GM18498 (cell line): Measurements from ENCODE around the gene SLC2A9.

Source experiments
- ATAC-seq: cut with Tn5 transposase; IDR thresholded peaks from one replicate; pipeline ENCODE4 v1.9.1; 2021; ENCODE audit warnings: mild to moderate bottlenecking, moderate library complexity; ENCODE audit not compliant: unreplicated experiment

SLC2A9 gene

GRCh38 chr4:9898596-9899305 is 122.5 kb downstream of the SLC2A9 start:
- ATAC-seq = no peak

DNA sequence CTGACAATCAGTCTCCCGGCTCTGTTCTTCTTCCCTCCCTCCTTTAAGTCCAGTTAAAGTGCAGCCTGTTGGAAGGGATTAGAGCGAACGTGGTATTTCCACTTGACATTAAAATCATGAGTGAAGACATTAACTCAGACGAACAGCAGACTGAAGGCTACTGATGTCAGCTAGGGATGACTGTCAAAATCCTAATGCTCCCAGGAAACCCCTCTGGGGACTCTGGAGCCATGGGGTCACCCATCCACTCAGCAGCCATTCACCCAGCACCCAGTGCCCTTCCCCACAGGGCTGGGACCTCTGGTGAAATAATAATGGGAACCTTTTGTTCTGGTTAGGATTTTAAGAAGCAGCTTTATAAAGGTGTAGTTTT is 126.0 kb downstream of the SLC2A9 start:
- ATAC-seq = no peak

GRCh38 chr4:9894644-9895332 is 126.5 kb downstream of the SLC2A9 start:
- ATAC-seq = no peak

GRCh38 chr4:9893329-9894108 is 127.8 kb downstream of the SLC2A9 start:
- no peak for ATAC-seq

GRCh38 chr4:9891740-9892139 is 129.6 kb downstream of the SLC2A9 start:
- no peak for ATAC-seq

GRCh38 chr4:9891056-9891455 is 130.2 kb downstream of the SLC2A9 start:
- no peak for ATAC-seq

GRCh38 chr4:9889306-9889705 is 132.0 kb downstream of the SLC2A9 start:
- no peak for ATAC-seq

DNA sequence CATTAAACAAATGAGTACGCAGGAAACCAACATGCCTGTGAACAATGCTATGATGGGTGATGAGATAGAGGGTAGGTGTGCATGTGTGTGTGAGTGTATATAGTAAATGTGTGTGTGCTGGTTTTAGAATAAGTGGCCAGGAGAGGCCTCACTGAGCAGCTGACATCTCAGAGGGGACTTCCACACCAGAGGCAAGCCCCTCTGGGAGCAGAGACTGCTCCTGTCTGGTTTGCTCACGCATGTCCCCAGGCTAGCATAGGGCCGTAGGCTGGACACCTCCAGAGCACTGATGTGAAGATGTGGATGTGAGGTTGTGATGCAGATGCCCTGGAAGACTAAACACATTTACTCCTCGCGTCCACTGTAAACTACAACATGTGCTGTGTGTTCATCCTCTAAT is 135.3 kb downstream of the SLC2A9 start:
- ATAC-seq = no peak

- no peak for ATAC-seq
Observed at GRCh38 chr4:9880406-9881197, 140.7 kb downstream of the SLC2A9 start.

- no peak for ATAC-seq
Observed at GRCh38 chr4:9877123-9877522, 144.2 kb downstream of the SLC2A9 start.

DNA sequence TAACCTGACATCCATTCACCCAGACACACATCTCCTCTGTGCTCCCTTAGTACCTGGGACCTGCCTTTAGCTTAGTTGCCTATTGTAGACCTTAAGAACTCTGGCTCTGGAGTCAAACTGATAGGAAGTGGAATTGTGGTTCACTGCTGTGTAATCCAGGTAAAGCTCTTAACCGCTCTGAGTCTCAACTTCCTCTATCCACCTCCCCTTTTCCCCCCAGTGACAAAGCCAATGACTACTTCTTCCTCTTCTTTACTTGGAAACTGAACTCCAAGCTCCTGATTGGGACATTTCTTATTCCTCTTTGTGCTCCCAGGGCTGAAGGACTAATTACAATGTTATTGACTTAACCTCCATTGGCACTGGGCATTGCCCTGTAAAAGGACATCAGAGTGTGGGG is 145.8 kb downstream of the SLC2A9 start:
- no peak for ATAC-seq

DNA sequence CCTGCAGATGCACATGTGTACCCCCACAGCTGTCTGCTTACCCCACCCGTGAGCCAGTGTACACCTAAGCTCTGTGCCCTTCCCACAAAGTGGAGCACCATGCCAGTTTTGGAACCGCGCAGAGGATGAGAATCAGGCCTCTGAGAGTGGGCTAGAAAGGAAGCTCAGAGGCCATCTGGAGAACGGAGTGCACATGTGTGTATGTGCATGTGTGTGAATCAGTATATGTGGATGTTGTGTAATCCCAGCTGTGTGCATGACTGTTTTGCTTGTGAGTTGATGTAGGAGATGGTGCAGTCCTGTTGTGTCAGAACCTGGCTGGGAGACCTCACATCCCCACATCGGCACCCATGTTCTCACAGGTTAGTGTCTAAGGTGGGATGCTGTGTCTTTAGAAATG is 146.9 kb downstream of the SLC2A9 start:
- no peak for ATAC-seq

- ATAC-seq = no peak
Observed at GRCh38 chr4:9870165-9870790, 151.0 kb downstream of the SLC2A9 start.

DNA sequence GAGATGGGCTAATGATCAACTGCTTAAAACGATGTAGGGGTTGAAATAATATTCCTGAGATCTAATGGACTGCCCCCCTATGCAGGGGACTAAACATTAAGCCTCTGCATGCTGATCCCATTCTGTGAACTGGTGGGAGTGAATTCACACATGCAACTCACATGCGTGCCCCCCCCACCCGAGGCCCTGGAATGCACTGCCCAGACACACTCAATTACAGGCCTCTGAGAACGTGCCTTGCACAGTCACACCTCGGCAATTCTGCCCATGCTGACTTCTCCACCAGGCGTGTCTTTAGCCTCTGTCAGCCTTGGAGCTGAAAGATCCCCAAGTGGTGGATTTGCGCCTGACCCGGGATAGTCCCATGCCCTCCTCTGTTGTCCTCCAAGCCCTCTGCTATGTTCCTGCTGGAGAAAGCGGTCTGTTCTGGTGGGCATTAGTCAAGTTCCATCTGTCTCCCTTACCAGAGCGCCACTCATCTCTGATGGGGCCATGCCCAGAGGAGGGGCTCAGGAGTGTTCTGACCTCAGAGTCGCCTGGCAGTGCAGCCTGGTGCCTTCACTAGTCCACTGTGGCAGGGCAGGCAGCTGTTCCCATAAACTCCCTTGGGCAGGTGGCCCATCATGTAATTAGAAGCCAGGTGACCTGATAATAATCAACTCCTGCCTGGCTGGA is 153.4 kb downstream of the SLC2A9 start:
- no peak for ATAC-seq

DNA sequence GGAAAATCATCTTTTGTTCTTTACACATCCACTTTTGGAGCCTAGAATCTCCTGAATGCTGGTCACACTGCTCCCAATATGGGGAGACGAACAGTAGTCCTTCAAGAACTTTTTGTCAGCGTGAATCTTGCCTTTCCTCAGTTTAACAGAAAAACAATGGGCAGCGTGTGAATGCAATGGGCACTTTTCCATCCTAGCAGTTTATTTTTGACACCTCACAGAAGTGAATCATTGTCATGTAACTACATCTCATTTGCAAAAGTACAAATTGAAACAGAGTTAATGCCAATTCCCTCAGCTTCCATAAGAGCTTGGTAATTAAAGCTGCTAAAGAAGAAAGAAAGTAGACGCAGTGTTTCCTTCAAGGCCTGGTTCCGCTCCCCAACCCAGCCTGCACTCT is 154.4 kb downstream of the SLC2A9 start:
- ATAC-seq = no peak

GRCh38 chr4:9861561-9861960 is 159.7 kb downstream of the SLC2A9 start:
- no peak for ATAC-seq

- no peak for ATAC-seq
Observed at GRCh38 chr4:9859810-9860209, 161.5 kb downstream of the SLC2A9 start.

- no peak for ATAC-seq
Observed at GRCh38 chr4:9849538-9849920, 171.8 kb downstream of the SLC2A9 start.

GRCh38 chr4:9847968-9848748 is 173.1 kb downstream of the SLC2A9 start:
- no peak for ATAC-seq
